PC-3 (cell line): ENCODE measurements around the gene CDHR2. TPM values are rescaled to one million over a fixed set of nuclear protein-coding genes. Genes with fewer than 3 reads are reported as not detected.

Source experiments
- ATAC-seq: fragments of 200-7000 bp; cut with Tn5 transposase; 2 replicates; pipeline ENCODE4 v1.9.1; 2020; ENCODE audit warnings: mild to moderate bottlenecking, moderate library complexity
- BruUV-seq: library from RNA; stranded (reverse); fragments of 400-500 nt; replicated peaks from 2 replicates; lab custom pipeline; 2021; lab: Mats Ljungman, UMichigan
- CTCF ChIA-PET: fragments of 300-600 bp; sonication (Branson Sonifier 250); formaldehyde crosslinking; loops from one replicate; lab custom pipeline; 2022; ENCODE audit warnings: antibody characterized with exemption; lab: Charles Lee
- POLR2A ChIA-PET: fragments of 300-600 bp; sonication (Branson Sonifier 250); formaldehyde crosslinking; loops from one replicate; lab custom pipeline; 2022; ENCODE audit warnings: antibody characterized with exemption; ENCODE audit not compliant: unreplicated experiment; lab: Charles Lee
- DNase-seq: peaks from one replicate; pipeline ENCODE4 v3.0.0-alpha.2; 2015
- H2AFZ ChIP-seq: fragments of 300-600 bp; sonication (generic); 2 replicates; pipeline ENCODE4 v1.6.0; 2016; ENCODE audit warnings: antibody characterized with exemption, low read length
- H3F3A ChIP-seq: fragments of 300-600 bp; sonication (generic); one replicate; pipeline ENCODE4 v1.6.0; 2017; ENCODE audit warnings: antibody characterized with exemption, low read length, control low read depth, mild to moderate bottlenecking; ENCODE audit not compliant: unreplicated experiment
- H3K27ac ChIP-seq: fragments of 300-600 bp; sonication (generic); 2 replicates; pipeline ENCODE4 v1.5.1; 2016; ENCODE audit warnings: mild to moderate bottlenecking, low read length
- H3K27me3 ChIP-seq: fragments of 300-600 bp; sonication (generic); 2 replicates; pipeline ENCODE4 v1.6.1; 2016; ENCODE audit warnings: low read length, mixed read lengths
- H3K36me3 ChIP-seq: fragments of 300-600 bp; sonication (generic); 2 replicates; pipeline ENCODE4 v1.6.1; 2016; ENCODE audit warnings: low read depth, mixed run types, low read length, mixed read lengths
- H3K4me1 ChIP-seq: fragments of 300-600 bp; sonication (generic); 2 replicates; pipeline ENCODE4 v1.5.1; 2016; ENCODE audit warnings: low read length; ENCODE audit not compliant: insufficient read depth
- H3K4me2 ChIP-seq: fragments of 300-600 bp; sonication (generic); 2 replicates; pipeline ENCODE4 v1.6.0; 2016; ENCODE audit warnings: low read length
- H3K4me3 ChIP-seq: fragments of 300-600 bp; sonication (generic); 2 replicates; pipeline ENCODE4 v1.5.1; 2016; ENCODE audit warnings: mild to moderate bottlenecking, low read length, mixed read lengths
- H3K79me2 ChIP-seq: fragments of 300-600 bp; sonication (generic); 2 replicates; pipeline ENCODE4 v1.6.1; 2017; ENCODE audit warnings: low read length, mixed read lengths
- H3K9ac ChIP-seq: fragments of 300-600 bp; sonication (generic); 2 replicates; pipeline ENCODE4 v1.6.0; 2016; ENCODE audit warnings: mild to moderate bottlenecking, low read length
- H3K9me2 ChIP-seq: fragments of 300-600 bp; sonication (generic); replicated peaks from 2 replicates; pipeline ENCODE4 v1.6.1; 2016; ENCODE audit warnings: mixed run types, low read length, mixed read lengths
- H3K9me3 ChIP-seq: fragments of 300-600 bp; sonication (generic); 2 replicates; pipeline ENCODE4 v1.6.1; 2016; ENCODE audit warnings: low read length, mixed read lengths
- H4K20me1 ChIP-seq: fragments of 300-600 bp; sonication (generic); 2 replicates; pipeline ENCODE4 v1.6.1; 2016; ENCODE audit warnings: low read length, mixed read lengths
- EZH2 ChIP-seq: fragments of 300-600 bp; sonication (generic); IDR thresholded peaks from one replicate; pipeline ENCODE4 v1.6.1; 2017; ENCODE audit warnings: antibody characterized with exemption, mild to moderate bottlenecking, low read length; ENCODE audit not compliant: unreplicated experiment
- EZH2phosphoT487 ChIP-seq: fragments of 300-600 bp; sonication (generic); IDR thresholded peaks from 2 replicates; pipeline ENCODE4 v1.6.1; 2018; ENCODE audit warnings: mild to moderate bottlenecking, antibody characterized with exemption, low read length, borderline replicate concordance
- intact Hi-C: fragments of 100-400 bp; cut with micrococcal nuclease; formaldehyde crosslinking; loops from 2 replicates; pipeline ENCODE4 v1.9.0; 2023
- total RNA-seq: library from RNA; depleted of rRNA; stranded (reverse); fragments of >200 nt; gene quantifications from 2 replicates; pipeline ENCODE4 v1.2.3, GENCODE V29; 2014
- TF ChIP-seq, protein P1 (sequence below): fragments of 300-600 bp; sonication (generic); conservative IDR thresholded peaks from 2 replicates; pipeline ENCODE4 v1.5.1; 2017; ENCODE audit warnings: antibody characterized with exemption, low read depth, mild to moderate bottlenecking, low read length

CDHR2 gene
- total RNA-seq, 1 experiment from 2014 or later = 0.07 TPM

DNA sequence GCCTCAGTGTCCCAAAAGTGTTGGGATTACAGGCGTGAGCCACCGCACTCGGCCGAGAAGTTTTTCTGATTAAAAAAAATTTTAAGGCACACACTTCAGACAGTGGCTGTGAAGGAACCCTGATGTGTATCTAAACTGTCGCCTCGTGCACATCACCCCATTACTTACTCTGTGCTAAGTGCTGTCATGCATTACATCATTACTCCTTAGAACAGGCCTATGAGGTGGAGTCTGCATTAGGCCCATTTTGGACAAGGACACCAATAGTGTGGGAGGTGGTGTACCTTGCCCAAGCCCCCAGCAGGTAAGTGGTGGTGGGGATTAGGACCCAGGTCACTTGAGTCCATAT lies 3.8 kb upstream of the CDHR2 start:
- Histone ChIP-seq H3K27me3 (no peaks in the 10 kb centered on the region), H3F3A (no peaks in the 10 kb centered on the region), H2AFZ (no peak overlapping the region), H3K79me2 (peaks cover 25% of the 10 kb centered on the region), H3K36me3 (no peaks in the 10 kb centered on the region), H3K4me1 (peaks cover 48% of the 10 kb centered on the region), H3K27ac (peak overlapping the region; percentile 77), H3K4me3 (no peak overlapping the region), H3K4me2 (peak overlapping the region; percentile 93), H3K9me2 (no peaks in the 10 kb centered on the region), H3K9me3 (no peaks in the 10 kb centered on the region), H4K20me1 (no peaks in the 10 kb centered on the region), H3K9ac (peak overlapping the region; percentile 20; the same call in 1 of the 2 replicates)
- TF ChIP-seq, protein P1, sequence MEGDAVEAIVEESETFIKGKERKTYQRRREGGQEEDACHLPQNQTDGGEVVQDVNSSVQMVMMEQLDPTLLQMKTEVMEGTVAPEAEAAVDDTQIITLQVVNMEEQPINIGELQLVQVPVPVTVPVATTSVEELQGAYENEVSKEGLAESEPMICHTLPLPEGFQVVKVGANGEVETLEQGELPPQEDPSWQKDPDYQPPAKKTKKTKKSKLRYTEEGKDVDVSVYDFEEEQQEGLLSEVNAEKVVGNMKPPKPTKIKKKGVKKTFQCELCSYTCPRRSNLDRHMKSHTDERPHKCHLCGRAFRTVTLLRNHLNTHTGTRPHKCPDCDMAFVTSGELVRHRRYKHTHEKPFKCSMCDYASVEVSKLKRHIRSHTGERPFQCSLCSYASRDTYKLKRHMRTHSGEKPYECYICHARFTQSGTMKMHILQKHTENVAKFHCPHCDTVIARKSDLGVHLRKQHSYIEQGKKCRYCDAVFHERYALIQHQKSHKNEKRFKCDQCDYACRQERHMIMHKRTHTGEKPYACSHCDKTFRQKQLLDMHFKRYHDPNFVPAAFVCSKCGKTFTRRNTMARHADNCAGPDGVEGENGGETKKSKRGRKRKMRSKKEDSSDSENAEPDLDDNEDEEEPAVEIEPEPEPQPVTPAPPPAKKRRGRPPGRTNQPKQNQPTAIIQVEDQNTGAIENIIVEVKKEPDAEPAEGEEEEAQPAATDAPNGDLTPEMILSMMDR = no peak
- no peak for TF ChIP-seq EZH2phosphoT487
- TF ChIP-seq EZH2 = no peak
- CTCF ChIA-PET = no interaction called here
- intact Hi-C loops = loop anchor here (2.0 kb wide), 1 partner anchor 33 kb away; no protein-coding TSS in a partner anchor
- ATAC-seq (no peak), DNase-seq (no peak)
- POLR2A ChIA-PET = no interaction called here
- no TSS peak for BruUV-seq

DNA sequence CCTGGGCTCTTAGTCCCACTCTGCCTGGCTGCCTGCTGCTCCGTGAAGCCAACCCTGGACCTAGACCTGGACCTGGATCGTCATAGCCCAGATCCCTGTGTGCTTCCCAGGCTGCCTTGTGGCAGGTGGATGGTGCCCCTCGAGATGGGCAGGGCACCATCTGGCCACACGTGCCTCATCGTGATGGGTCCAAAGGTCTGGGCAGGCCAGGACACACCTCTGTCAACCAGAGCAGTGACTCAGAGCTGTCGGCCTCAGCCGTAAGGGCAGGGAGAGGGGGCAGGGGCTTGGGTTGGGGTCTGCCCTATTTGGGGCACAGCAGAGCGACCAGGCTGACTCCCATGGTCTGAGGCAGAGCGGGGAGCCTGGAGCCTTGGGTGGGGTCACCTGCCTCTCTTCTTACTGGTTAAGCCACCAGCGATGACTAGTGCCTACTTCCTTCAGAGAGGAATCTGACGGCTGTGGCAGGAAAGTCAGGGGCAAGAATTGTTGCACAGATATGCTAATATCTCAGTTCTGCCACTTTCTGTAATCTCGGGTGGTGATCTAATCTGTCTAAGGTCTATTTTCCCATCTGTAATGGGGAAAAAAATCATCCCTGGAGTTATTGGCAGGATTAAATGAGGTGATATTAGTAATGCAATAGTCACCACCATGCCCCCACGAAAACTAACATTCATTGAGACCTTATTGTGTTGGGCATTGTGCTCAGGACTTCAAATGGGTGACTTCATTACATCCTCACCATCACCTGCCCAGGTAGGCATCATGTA lies 3.2 kb upstream of the CDHR2 start:
- H4K20me1 ChIP-seq = no peaks in the 10 kb centered on the region
- ATAC-seq (no peak), DNase-seq (peak; percentile 75)
- peak overlapping the region; percentile 77 for H3K27ac ChIP-seq
- no peaks in the 10 kb centered on the region for H3F3A ChIP-seq
- POLR2A ChIA-PET = no interaction called here
- TF ChIP-seq EZH2phosphoT487 (no peak), EZH2 (no peak)
- TF ChIP-seq, protein P1 = no peak
- 0 out of 2 replicates have a peak overlapping the region, but pooled peaks have one; percentile 0 for H3K4me3 ChIP-seq
- no peaks in the 10 kb centered on the region for H3K27me3 ChIP-seq
- H3K9ac ChIP-seq = peak overlapping the region; percentile 20; the same call in 1 of the 2 replicates
- H3K4me1 ChIP-seq = peaks cover 48% of the 10 kb centered on the region
- peaks cover 25% of the 10 kb centered on the region for H3K79me2 ChIP-seq
- H3K36me3 ChIP-seq = no peaks in the 10 kb centered on the region
- H3K9me3 ChIP-seq = no peaks in the 10 kb centered on the region
- CTCF ChIA-PET = no interaction called here
- H3K4me2 ChIP-seq = peak overlapping the region; percentile 93
- H2AFZ ChIP-seq = no peak overlapping the region
- intact Hi-C loops = loop anchor here (1.0 to 2.0 kb wide), 2 partner anchors 9 to 33 kb away; no protein-coding TSS in a partner anchor
- no TSS peak for BruUV-seq
- no peaks in the 10 kb centered on the region for H3K9me2 ChIP-seq

DNA sequence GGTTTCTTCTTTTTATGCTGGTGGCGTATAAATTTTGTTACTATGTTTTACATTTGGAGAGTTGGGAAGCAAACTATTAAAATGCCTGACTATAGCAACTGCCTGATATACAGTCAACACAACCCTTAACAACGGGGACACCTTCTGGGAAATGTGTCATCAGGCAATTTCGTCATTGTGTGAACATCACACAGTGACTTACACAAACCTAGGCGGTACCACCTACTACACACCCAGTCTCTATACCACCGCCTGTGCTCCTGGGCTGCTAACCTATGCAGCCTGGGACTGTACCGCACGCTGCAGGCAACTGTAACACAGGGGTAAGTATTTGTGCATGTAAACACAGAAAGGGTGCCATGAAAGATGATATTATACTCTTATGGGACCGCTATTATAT lies 1.3 kb upstream of the CDHR2 start:
- ATAC-seq = no peak
- CTCF ChIA-PET = interaction anchor here (0.5 kb wide), 1 partner anchor 23 kb away, joined by 14 read pairs; no protein-coding TSS in a partner anchor
- POLR2A ChIA-PET = no interaction called here

More for the DNA sequence above, 1.3 kb upstream of the CDHR2 start:
- H3K9ac ChIP-seq = no peak overlapping the region; the same call in 1 of the 2 replicates
- H3K9me3 ChIP-seq = no peaks in the 10 kb centered on the region
- H3K4me2 ChIP-seq = 0 out of 2 replicates have a peak overlapping the region, but pooled peaks have one; percentile 5
- no peaks in the 10 kb centered on the region for H3K27me3 ChIP-seq
- H4K20me1 ChIP-seq = no peaks in the 10 kb centered on the region
- H3K36me3 ChIP-seq = no peaks in the 10 kb centered on the region
- peaks cover 36% of the 10 kb centered on the region for H3K4me1 ChIP-seq
- no TSS peak for BruUV-seq
- no peak overlapping the region for H3K4me3 ChIP-seq
- intact Hi-C loops = no loop called here
- no peak overlapping the region for H2AFZ ChIP-seq
- H3F3A ChIP-seq = no peaks in the 10 kb centered on the region
- no peak for TF ChIP-seq EZH2phosphoT487
- TF ChIP-seq EZH2 = no peak
- TF ChIP-seq, protein P1 = no peak
- H3K27ac ChIP-seq = peak overlapping the region; percentile 77
- H3K9me2 ChIP-seq = no peaks in the 10 kb centered on the region
- peaks cover 19% of the 10 kb centered on the region for H3K79me2 ChIP-seq
- DNase-seq = peak; percentile 45
